ENCODE measurements around the gene IQCB1. TPM values are rescaled to one million over a fixed set of nuclear protein-coding genes. Genes with fewer than 3 reads are reported as not detected.
"Not testable (repeated sequence)": the region's sequence is repeated elsewhere in the genome, so short reads cannot be mapped to it uniquely, and the experiment has no call there.

The IQCB1 gene
- total RNA-seq, 1 donor: 18.1 TPM

GRCh38 chr3:121863801-121864200, 28.9 kb upstream of the IQCB1 start:
- no peak for DNase-seq (ENCODE audit: low read depth)
- no peak overlapping the region for H3K4me3 ChIP-seq (ENCODE audit: low read depth, low read length)
- no peak for TF ChIP-seq CTCF (IDR thresholded peaks at IDR 0.05; ENCODE audit: insufficient read depth, low read depth, low read length)

GRCh38 chr3:121863247-121863646, 28.4 kb upstream of the IQCB1 start:
- H3K4me3 ChIP-seq (ENCODE audit: low read depth, low read length); DNase-seq (ENCODE audit: low read depth): not testable (repeated sequence)

- H3K4me3 ChIP-seq (ENCODE audit: low read depth, low read length); DNase-seq (ENCODE audit: low read depth): not testable (repeated sequence)
Observed at GRCh38 chr3:121857778-121858177, 22.9 kb upstream of the IQCB1 start.

GRCh38 chr3:121855555-121855954, 20.7 kb upstream of the IQCB1 start:
- DNase-seq (ENCODE audit: low read depth): peak; percentile 1
- peak; percentile 36 for TF ChIP-seq CTCF (IDR thresholded peaks at IDR 0.05; ENCODE audit: insufficient read depth, low read depth, low read length)
- H3K4me3 ChIP-seq (ENCODE audit: low read depth, low read length): no peak overlapping the region

- no peak for TF ChIP-seq CTCF (IDR thresholded peaks at IDR 0.05; ENCODE audit: insufficient read depth, low read depth, low read length)
Observed at GRCh38 chr3:121852256-121852655, 17.4 kb upstream of the IQCB1 start.

GRCh38 chr3:121844892-121845291, 10.0 kb upstream of the IQCB1 start:
- TF ChIP-seq CTCF (IDR thresholded peaks at IDR 0.05; ENCODE audit: insufficient read depth, low read depth, low read length): no peak
- no peak overlapping the region for H3K4me3 ChIP-seq (ENCODE audit: low read depth, low read length)
- DNase-seq (ENCODE audit: low read depth): no peak

More at GRCh38 chr3:121852256-121852655, 17.4 kb upstream of the IQCB1 start:
- no peak for DNase-seq (ENCODE audit: low read depth)
- no peak overlapping the region for H3K4me3 ChIP-seq (ENCODE audit: low read depth, low read length)

- no peak for TF ChIP-seq CTCF (IDR thresholded peaks at IDR 0.05; ENCODE audit: insufficient read depth, low read depth, low read length)
- no peak overlapping the region for H3K4me3 ChIP-seq (ENCODE audit: low read depth, low read length)
- no peak for DNase-seq (ENCODE audit: low read depth)
Observed at GRCh38 chr3:121839962-121840361, 5.1 kb upstream of the IQCB1 start.

- no peak overlapping the region for H3K4me3 ChIP-seq (ENCODE audit: low read depth, low read length)
- no peak for TF ChIP-seq CTCF (IDR thresholded peaks at IDR 0.05; ENCODE audit: insufficient read depth, low read depth, low read length)
- no peak for DNase-seq (ENCODE audit: low read depth)
Observed at GRCh38 chr3:121836481-121836880, 1.6 kb upstream of the IQCB1 start.

Measured in fibroblast of villous mesenchyme (primary cell).